SK-N-SH treated with all-trans-retinoic acid at 6 μM for 48 hours (cell line): ENCODE data around the gene CNTN4.

ENCODE experiments used
- ARNTL ChIP-seq: fragments of 450-650 bp; formaldehyde crosslinking; IDR thresholded peaks from 2 replicates; pipeline ENCODE4 v1.5.0; 2020; ENCODE audit warnings: low read depth, mild to moderate bottlenecking, moderate library complexity, borderline replicate concordance
- BACH2 ChIP-seq: fragments of 250-450 bp; sonication (Bioruptor Pico); IDR thresholded peaks from 2 replicates; pipeline ENCODE4 v1.9.0; 2021; ENCODE audit warnings: mild to moderate bottlenecking, borderline replicate concordance
- CREB5 ChIP-seq: fragments of 250-450 bp; sonication (Bioruptor Pico); IDR thresholded peaks from 2 replicates; pipeline ENCODE4 v1.5.1; 2020; ENCODE audit warnings: low read depth, mild to moderate bottlenecking, moderate library complexity
- ISL1 ChIP-seq: fragments of 250-450 bp; sonication (Bioruptor Pico); IDR thresholded peaks from 2 replicates; pipeline ENCODE4 v2.1.2; 2022; ENCODE audit warnings: mild to moderate bottlenecking, moderate library complexity
- PATZ1 ChIP-seq: fragments of 250-450 bp; sonication (Bioruptor Pico); IDR thresholded peaks from 2 replicates; pipeline ENCODE4 v1.8.0; 2020; ENCODE audit warnings: mild to moderate bottlenecking, moderate library complexity, borderline replicate concordance
- RARB ChIP-seq: fragments of 250-450 bp; sonication (Bioruptor Pico); IDR thresholded peaks from 2 replicates; pipeline ENCODE4 v1.8.0; 2021; ENCODE audit warnings: mild to moderate bottlenecking, moderate library complexity
- TSHZ2 ChIP-seq: fragments of 250-450 bp; sonication (Bioruptor Pico); IDR thresholded peaks from 2 replicates; pipeline ENCODE4 v1.5.0; 2020; ENCODE audit warnings: mild to moderate bottlenecking, moderate library complexity
- ZC3H10 ChIP-seq: fragments of 250-450 bp; sonication (Bioruptor Pico); IDR thresholded peaks from 2 replicates; pipeline ENCODE4 v1.5.1; 2021; ENCODE audit warnings: mild to moderate bottlenecking, moderate library complexity
- ZFP3 ChIP-seq: fragments of 250-450 bp; sonication (Bioruptor Pico); IDR thresholded peaks from 2 replicates; pipeline ENCODE4 v1.5.0; 2020; ENCODE audit warnings: mild to moderate bottlenecking, moderate library complexity

GRCh38 chr3:2061360-2061759 lies 37.3 kb upstream of the CNTN4 start:
- no peak for TF ChIP-seq PATZ1 (CRISPR knock-in tag)
- no peak for TF ChIP-seq ZC3H10 (CRISPR knock-in tag)
- TF ChIP-seq TSHZ2 (CRISPR knock-in tag): no peak
- no peak for TF ChIP-seq RARB (CRISPR knock-in tag)
- no peak for TF ChIP-seq BACH2 (CRISPR knock-in tag)
- no peak for TF ChIP-seq CREB5 (CRISPR knock-in tag)
- no peak for TF ChIP-seq ZFP3 (CRISPR knock-in tag)
- no peak for TF ChIP-seq ISL1 (CRISPR knock-in tag)
- TF ChIP-seq ARNTL (CRISPR knock-in tag): no peak
